LNCAP (cell line): Measurements from ENCODE around the gene GLIS1.

Source experiments
- CTCF ChIP-seq: fragments of 450-650 bp; IDR thresholded peaks from 2 replicates; pipeline ENCODE4 v1.5.1; 2017; ENCODE audit warnings: mild to moderate bottlenecking

GLIS1 gene

DNA sequence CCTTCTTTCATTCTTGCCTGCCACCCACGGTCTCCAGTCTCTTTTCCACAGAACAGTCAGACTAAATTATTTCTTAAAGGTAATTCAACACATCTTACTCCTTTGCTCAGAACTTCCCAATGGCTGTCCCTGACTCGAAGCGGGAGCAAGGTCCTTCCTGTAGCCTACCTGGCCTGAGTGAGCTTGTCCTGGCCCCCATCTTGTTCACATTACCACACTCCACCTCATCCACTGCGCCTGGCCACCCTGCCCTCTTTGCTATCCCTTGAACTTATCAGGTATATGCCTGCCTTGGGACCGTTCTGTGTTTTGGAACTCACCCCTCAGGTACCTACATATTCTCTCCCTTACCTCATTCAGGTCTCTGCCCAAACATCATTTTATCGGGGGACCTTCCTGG is 13.3 kb upstream of the GLIS1 start:
- TF ChIP-seq CTCF, result no peak

DNA sequence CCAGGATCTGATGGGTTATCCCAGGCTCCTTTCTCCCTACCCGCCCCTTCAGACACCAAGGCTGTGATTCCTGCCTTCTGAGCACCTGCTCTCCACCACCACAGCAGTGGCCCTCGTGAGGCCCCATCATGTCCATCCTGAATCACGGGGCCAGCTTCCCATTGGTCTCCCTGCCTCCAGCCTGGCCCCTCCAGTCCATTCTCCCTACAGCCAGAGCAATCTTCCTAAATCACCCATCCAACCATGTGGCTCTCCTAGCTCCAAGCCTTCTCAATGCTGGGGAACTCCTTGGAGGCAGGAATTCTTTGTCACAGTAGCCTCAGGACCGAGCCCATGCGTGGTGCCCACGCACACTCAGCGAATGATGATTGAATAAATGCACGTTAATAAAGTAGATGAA is 8.9 kb upstream of the GLIS1 start:
- TF ChIP-seq CTCF, result no peak

DNA sequence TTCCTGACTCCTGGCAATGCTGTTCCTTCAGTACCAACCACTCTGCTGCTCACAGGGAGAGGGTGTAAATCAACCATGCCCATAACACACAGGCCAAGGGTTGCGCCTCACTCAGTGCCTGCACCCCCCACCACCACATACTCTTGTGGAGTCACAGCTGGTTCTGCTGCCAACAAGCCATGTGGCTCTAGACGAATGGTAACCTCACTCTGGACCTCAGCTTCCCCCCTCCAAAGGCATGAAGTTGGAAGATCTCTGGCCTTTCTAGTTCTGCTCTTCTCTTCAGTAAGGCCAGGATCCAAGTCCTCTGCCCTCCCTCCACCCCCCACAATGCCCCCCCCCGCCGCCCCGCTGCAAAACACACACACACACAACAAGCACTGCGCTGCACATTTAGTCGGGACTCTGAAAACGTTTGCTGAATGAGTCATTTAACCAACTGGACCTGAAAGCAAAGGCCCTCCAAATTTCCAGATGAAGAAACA is 1.7 kb upstream of the GLIS1 start:
- TF ChIP-seq CTCF, result no peak

- TF ChIP-seq CTCF, result no peak
These were observed 507 bp downstream of the GLIS1 start for GRCh38 chr1:53738205-53739108.

GRCh38 chr1:53737648-53738204 is 1.2 kb downstream of the GLIS1 start:
- TF ChIP-seq CTCF, result no peak

DNA sequence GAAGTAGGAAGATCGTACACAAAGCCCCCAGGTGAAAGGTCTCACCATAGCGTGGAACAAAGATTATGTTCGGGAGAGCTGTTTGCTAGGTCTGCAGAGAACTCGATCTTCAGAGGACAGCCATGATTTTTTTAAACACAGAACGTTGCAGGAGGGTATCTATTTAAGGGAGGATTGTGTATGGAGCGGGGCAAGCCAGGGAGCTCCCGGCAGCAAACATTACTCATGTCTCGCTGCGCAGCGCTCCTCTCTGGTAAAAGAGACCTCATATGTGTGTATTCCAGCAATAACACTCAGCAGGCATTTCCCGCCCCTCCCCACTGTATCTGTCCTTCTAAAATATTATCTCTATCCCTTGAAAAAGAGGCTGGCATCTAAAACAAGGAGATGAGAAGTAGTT is 2.7 kb downstream of the GLIS1 start:
- no peak for TF ChIP-seq CTCF

DNA sequence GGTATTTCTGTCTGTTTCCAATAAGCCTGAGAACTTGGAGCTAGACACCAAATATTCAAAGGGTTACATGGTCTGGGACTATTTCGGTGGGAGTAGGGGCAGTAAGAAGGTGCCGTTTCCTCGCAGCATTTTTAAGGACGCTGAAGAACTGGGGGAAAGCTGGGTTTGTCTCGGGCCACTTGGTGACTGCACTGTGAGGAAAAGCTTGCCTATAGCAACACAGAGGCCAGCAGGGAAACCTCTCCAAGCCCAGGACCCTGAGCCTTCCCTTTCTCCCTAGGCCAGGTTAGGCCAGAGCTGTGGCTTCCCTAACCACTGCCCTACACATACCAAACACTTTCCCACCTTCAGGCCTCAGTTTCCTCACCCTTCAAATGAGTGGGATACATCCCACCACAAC is 3.3 kb downstream of the GLIS1 start:
- TF ChIP-seq CTCF, result no peak
